GM18517 (cell line): ENCODE data around the gene SPECC1.
"Not testable (repeated sequence)": the region's sequence is repeated elsewhere in the genome, so short reads cannot be mapped to it uniquely, and the experiment has no call there.

ENCODE experiments used
- ATAC-seq: cut with Tn5 transposase; IDR thresholded peaks from one replicate; pipeline ENCODE4 v1.9.1; 2021; ENCODE audit warnings: mild to moderate bottlenecking, moderate library complexity; ENCODE audit not compliant: unreplicated experiment

The SPECC1 gene

GRCh38 chr17:20158580-20158979 lies 149.4 kb downstream of the SPECC1 start:
- no peak for ATAC-seq

- no peak for ATAC-seq
These were observed 150.4 kb downstream of the SPECC1 start for GRCh38 chr17:20159406-20160069.

DNA sequence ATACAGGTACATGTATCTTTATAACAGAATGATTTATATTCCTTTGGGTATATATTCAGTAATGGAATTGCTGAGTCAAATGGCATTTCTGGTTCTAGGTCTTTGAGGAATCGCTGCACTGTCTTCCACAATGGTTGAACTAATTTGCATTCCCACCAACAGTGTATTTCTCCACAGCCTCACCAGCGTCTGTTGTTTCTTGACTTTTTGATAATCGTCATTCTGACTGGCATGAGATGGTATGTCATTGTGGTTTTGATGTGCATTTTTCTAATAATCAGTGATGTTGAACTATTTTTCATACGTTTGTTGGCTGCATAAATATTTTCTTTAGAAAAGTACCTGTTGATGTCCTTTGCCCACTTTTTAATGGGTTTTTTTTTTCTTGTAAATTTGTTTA lies 156.4 kb downstream of the SPECC1 start:
- not testable (repeated sequence) for ATAC-seq

- no peak for ATAC-seq
These were observed 160.9 kb downstream of the SPECC1 start for GRCh38 chr17:20170085-20170484.

GRCh38 chr17:20171741-20172365 lies 162.7 kb downstream of the SPECC1 start:
- no peak for ATAC-seq

DNA sequence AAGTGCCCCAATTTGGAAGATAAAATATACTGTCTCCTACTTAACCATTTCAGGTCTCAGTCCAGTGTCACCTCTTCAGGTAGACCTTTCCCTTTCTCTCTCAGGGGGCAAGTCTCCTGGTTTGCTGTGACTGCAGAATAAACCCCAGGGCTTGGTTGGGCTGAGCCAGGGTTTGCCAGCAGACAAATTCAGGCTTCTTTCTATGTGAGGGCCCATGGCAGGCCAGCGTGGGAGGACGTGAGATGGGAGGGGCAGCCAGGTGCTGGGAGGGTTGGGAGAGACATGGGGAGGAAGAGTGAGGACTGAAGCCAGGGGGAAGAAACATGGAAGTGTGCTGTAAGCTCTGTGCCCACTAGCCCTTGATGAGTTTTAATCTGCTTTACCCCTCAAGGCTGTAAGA lies 163.2 kb downstream of the SPECC1 start:
- ATAC-seq = no peak

- ATAC-seq = no peak
These were observed 163.9 kb downstream of the SPECC1 start for GRCh38 chr17:20173091-20173490.

DNA sequence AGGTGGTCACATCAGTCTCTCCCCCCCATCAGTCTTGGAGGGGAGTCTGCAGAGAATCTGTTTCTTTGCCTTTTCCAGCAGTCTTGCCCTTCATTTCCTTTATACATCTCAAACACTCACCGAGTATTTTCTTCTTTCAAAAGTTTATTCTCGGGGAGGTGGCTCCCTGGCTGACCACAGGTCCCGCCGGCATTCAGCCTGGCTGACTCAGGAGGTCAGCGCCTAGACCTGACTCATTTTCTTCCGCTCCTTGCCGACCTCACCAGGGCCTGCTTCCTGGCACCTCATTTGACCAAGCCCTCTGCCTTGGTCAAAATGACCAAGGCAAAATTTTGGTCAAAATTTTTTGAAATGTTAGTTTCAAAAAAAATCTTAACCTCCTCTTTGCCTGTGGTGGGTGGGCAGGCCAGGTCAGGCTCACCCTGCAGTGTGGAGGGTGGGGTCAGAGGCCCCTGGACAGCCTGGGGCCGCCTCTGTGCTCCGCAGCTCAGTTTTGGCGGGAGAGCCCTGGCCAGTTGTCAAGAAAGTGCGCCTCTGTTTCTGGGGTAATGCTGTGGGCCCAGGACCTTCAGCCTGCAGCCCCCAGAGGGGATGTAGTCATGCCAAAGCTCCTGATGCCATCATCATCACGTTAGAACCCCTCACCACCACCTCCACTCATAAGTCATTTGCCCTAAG lies 165.6 kb downstream of the SPECC1 start:
- ATAC-seq = no peak

DNA sequence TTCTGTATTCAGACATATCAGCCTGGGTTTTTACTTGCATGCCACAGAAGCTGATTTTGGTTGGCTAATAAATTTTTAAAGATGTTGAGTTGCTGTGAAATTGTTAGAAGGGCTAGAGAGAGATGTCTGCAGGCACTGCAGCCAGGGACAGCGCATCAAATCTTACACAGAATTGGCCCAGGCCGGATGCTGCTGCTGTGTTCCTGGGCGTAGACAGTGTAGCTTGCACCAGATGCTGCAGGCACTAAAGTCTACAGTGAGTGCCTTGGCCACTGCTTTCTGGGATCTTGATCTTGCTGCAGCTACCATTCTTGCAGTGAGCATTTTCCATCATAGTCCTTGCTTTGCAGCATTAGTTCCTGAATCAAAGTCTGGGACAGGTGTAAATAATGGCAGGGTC lies 169.9 kb downstream of the SPECC1 start:
- no peak for ATAC-seq

- no peak for ATAC-seq
These were observed 171.5 kb downstream of the SPECC1 start for GRCh38 chr17:20180661-20181060.

- no peak for ATAC-seq
These were observed 175.0 kb downstream of the SPECC1 start for GRCh38 chr17:20184181-20184580.

GRCh38 chr17:20184977-20185619 lies 175.9 kb downstream of the SPECC1 start:
- ATAC-seq = no peak

GRCh38 chr17:20187049-20187448 lies 177.9 kb downstream of the SPECC1 start:
- ATAC-seq = no peak

- no peak for ATAC-seq
These were observed 180.1 kb downstream of the SPECC1 start for GRCh38 chr17:20189302-20189701.

DNA sequence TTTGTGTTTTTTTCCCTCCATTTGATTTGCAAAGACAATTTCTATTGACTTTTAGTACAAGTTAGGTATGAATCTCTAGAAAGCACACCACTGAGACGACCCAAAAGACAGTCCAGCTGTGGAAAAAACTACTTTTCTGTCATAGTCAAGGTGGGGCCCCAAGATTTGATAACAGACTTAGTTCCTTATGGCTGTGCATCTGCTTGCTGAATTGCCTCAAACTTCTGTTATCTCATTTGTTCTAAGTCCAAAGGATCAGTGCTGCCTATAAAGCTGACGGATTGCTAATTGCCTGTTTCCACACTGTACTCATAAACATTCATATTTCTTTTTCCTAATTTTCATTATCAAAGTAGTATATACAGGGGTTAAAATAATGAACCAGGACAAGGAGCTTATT lies 180.8 kb downstream of the SPECC1 start:
- ATAC-seq = no peak

- no peak for ATAC-seq
These were observed 181.4 kb downstream of the SPECC1 start for GRCh38 chr17:20190605-20191004.

- ATAC-seq = no peak
These were observed 181.9 kb downstream of the SPECC1 start for GRCh38 chr17:20191056-20191455.

- ATAC-seq = not testable (repeated sequence)
These were observed 187.1 kb downstream of the SPECC1 start for GRCh38 chr17:20196286-20196685.

DNA sequence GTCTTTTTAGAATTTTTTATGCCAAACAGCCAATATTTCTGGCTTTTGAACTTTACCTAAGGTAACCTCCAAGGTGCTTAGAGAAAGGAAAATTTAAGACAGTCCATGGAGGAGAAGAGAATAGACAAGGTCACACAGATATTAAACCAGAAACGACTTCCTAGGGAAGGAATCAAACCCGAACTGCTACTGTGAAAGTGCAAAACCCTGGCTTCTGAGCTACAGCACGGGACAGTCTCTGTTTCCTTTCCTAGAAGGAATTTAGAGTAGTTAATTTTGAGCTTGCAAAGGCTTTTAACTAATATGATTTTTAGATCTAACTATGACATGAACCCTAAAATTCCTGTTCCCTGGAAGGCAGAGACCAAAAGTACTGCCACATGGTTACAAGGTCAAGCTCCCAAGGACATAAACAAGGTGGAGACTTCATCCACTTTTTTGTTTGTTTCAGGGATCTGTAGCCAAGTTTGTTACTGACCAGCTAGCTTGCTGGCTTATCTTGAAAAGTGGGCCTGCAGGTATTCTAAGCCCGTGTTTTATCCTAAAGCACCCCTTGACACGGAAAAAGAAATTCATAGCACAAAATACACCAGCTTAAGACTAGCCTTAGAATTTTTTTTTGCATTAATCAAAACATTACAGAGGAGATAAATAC lies 188.2 kb downstream of the SPECC1 start:
- ATAC-seq = no peak

GRCh38 chr17:20200016-20200795 lies 191.0 kb downstream of the SPECC1 start:
- ATAC-seq = no peak
